Caco-2 (cell line): ENCODE results near the gene MEF2D. TPM values are rescaled to one million over a fixed set of nuclear protein-coding genes. Genes with fewer than 3 reads are reported as not detected.

Experiments
- BruUV-seq: library from RNA; stranded (reverse); fragments of 400-500 nt; replicated peaks from 2 replicates; lab custom pipeline; 2021; lab: Mats Ljungman, UMichigan
- CTCF ChIA-PET: fragments of 300-600 bp; sonication (Branson Sonifier 250); formaldehyde crosslinking; loops from one replicate; lab custom pipeline; 2022; ENCODE audit warnings: antibody characterized with exemption; lab: Charles Lee
- POLR2A ChIA-PET: fragments of 300-600 bp; sonication (Branson Sonifier 250); formaldehyde crosslinking; loops from one replicate; lab custom pipeline; 2022; ENCODE audit warnings: antibody characterized with exemption; lab: Charles Lee
- DNase-seq, 2 experiments: peaks; one replicate each; pipeline versions ENCODE4 v3.0.0 to v3.0.0-alpha.2; 2020 to 2022
- H3K27me3 ChIP-seq: replicated peaks from 2 replicates; pipeline ENCODE4 v1.6.0; 2011; ENCODE audit warnings: low read length; ENCODE audit not compliant: control insufficient read depth, insufficient read depth
- H3K36me3 ChIP-seq: 2 replicates; pipeline ENCODE4 v1.5.1; 2011; ENCODE audit warnings: low read length; ENCODE audit not compliant: control insufficient read depth, insufficient read depth
- H3K4me1 ChIP-seq: fragments of 250-450 bp; sonication (Bioruptor Pico); 2 replicates; pipeline ENCODE4 v1.5.1; 2020; ENCODE audit warnings: mild to moderate bottlenecking
- H3K4me3 ChIP-seq: 2 replicates; pipeline ENCODE4 v1.5.1; 2011; ENCODE audit warnings: low read depth, mild to moderate bottlenecking, control low read depth, low read length
- H3K9me3 ChIP-seq: fragments of 250-450 bp; sonication (Bioruptor Pico); 2 replicates; pipeline ENCODE4 v1.5.1; 2020; ENCODE audit warnings: mild to moderate bottlenecking, moderate library complexity
- H3K27ac Mint-ChIP-seq: one replicate; pipeline ENCODE4 v1.8.0; 2022; ENCODE audit warnings: mixed read lengths; ENCODE audit not compliant: unreplicated experiment
- H3K27me3 Mint-ChIP-seq: one replicate; pipeline ENCODE4 v1.8.0; 2022; ENCODE audit warnings: mixed read lengths; ENCODE audit not compliant: insufficient read depth, unreplicated experiment
- H3K36me3 Mint-ChIP-seq: one replicate; pipeline ENCODE4 v1.8.0; 2022; ENCODE audit warnings: mild to moderate bottlenecking, mixed read lengths; ENCODE audit not compliant: insufficient read depth, unreplicated experiment
- H3K4me1 Mint-ChIP-seq: one replicate; pipeline ENCODE4 v1.8.0; 2022; ENCODE audit warnings: low read depth, mixed read lengths; ENCODE audit not compliant: unreplicated experiment
- H3K4me3 Mint-ChIP-seq: one replicate; pipeline ENCODE4 v1.8.0; 2022; ENCODE audit warnings: mild to moderate bottlenecking, moderate library complexity, mixed read lengths; ENCODE audit not compliant: unreplicated experiment
- H3K9me3 Mint-ChIP-seq: one replicate; pipeline ENCODE4 v1.8.0; 2022; ENCODE audit warnings: mixed read lengths; ENCODE audit not compliant: unreplicated experiment
- CTCF ChIP-seq, 2 experiments: fragments of 200-600 bp in 1 of 2; IDR thresholded peaks; 1 replicate in 1 of 2; 2 replicates in 1 of 2; pipeline versions ENCODE4 v1.5.1 to v1.8.0; 2011 to 2022; ENCODE audit warnings: antibody characterized with exemption in 1 of 2, control low read depth in 1 of 2, inconsistent platforms in 1 of 2, low read depth in 1 of 2, low read length in 1 of 2, mild to moderate bottlenecking in 1 of 2, moderate library complexity in 1 of 2; ENCODE audit not compliant: insufficient read depth in 1 of 2, severe bottlenecking in 1 of 2, unreplicated experiment in 1 of 2
- intact Hi-C: fragments of 100-400 bp; cut with micrococcal nuclease; formaldehyde crosslinking; loops from one replicate; pipeline ENCODE4 v1.10.0; 2022; ENCODE audit not compliant: unreplicated experiment
- total RNA-seq: library from RNA; stranded (reverse); gene quantifications from 2 replicates; pipeline ENCODE4 v1.2.3, GENCODE V29; 2022

Gene MEF2D
- total RNA-seq, 1 experiment from 2014 or later = 18.6 TPM

GRCh38 chr1:156522443-156522970, 21.9 kb upstream of the MEF2D start:
- Mint-ChIP-seq H3K36me3 (peaks cover 22% of the 10 kb centered on the region), H3K4me1 (no peaks in the 10 kb centered on the region), H3K9me3 (no peaks in the 10 kb centered on the region), H3K27me3 (no peaks in the 10 kb centered on the region), H3K4me3 (no peak overlapping the region), H3K27ac (no peak overlapping the region)
- ChIA-PET CTCF (no interaction called here), POLR2A (no interaction called here)
- DNase-seq = no peak
- Histone ChIP-seq H3K27me3 (no peaks in the 10 kb centered on the region), H3K4me1 (no peaks in the 10 kb centered on the region), H3K36me3 (no peaks in the 10 kb centered on the region; the same call in 1 of the 2 replicates), H3K4me3 (no peak overlapping the region), H3K9me3 (no peaks in the 10 kb centered on the region)
- intact Hi-C loops = no loop called here
- no peak for TF ChIP-seq CTCF (IDR thresholded peaks at IDR 0.05; ENCODE audit: insufficient read depth in 1 of 2, low read depth in 1 of 2, low read length in 1 of 2, severe bottlenecking in 1 of 2, unreplicated experiment in 1 of 2)
- no TSS peak for BruUV-seq

DNA sequence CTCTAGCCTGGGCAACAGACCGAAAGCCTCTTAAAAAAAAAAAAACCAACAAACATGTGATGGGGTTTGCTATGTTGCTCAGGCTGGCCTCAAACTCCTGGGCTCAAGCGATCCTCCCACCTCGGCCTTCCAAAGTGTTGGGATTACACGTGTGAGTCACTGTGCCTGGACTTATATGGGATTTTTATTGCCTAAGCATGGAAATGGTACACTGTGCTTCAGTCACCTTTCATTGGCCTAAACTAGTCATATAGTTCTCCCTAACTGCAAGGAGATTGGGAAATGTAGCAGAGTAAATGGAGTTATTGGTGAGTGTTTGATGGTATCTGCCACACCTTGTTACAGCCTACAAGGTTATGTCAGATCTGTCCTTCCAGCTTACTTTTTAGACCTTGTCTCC, 17.2 kb upstream of the MEF2D start:
- H3K36me3 Mint-ChIP-seq = no peaks in the 10 kb centered on the region
- intact Hi-C loops = no loop called here

GRCh38 chr1:156516821-156517220, 16.2 kb upstream of the MEF2D start:
- ChIA-PET POLR2A (interaction anchor here (0.6 kb wide), 1 partner anchor 60 kb away, joined by 3 read pairs; no protein-coding TSS in a partner anchor), CTCF (interaction anchor here (1.2 kb wide), 1 partner anchor 12 kb away, joined by 4 read pairs; no protein-coding TSS in a partner anchor)
- Histone ChIP-seq H3K4me1 (no peaks in the 10 kb centered on the region), H3K4me3 (no peak overlapping the region), H3K36me3 (no peaks in the 10 kb centered on the region), H3K27me3 (no peaks in the 10 kb centered on the region), H3K9me3 (no peaks in the 10 kb centered on the region)
- no peaks in the 10 kb centered on the region for H3K9me3 Mint-ChIP-seq
- no peak overlapping the region for H3K27ac Mint-ChIP-seq
- no TSS peak for BruUV-seq
- no peaks in the 10 kb centered on the region for H3K4me1 Mint-ChIP-seq
- no peaks in the 10 kb centered on the region for H3K27me3 Mint-ChIP-seq
- no peak for DNase-seq
- no peak for TF ChIP-seq CTCF (IDR thresholded peaks at IDR 0.05; ENCODE audit: insufficient read depth in 1 of 2, low read depth in 1 of 2, low read length in 1 of 2, severe bottlenecking in 1 of 2, unreplicated experiment in 1 of 2)
- H3K36me3 Mint-ChIP-seq = no peaks in the 10 kb centered on the region
- H3K4me3 Mint-ChIP-seq = no peak overlapping the region
- intact Hi-C loops = no loop called here

More for the DNA sequence above, 17.2 kb upstream of the MEF2D start:
- Histone ChIP-seq H3K27me3 (no peaks in the 10 kb centered on the region), H3K36me3 (no peaks in the 10 kb centered on the region), H3K4me1 (no peaks in the 10 kb centered on the region), H3K9me3 (no peaks in the 10 kb centered on the region), H3K4me3 (no peak overlapping the region)
- no TSS peak for BruUV-seq
- no peak for TF ChIP-seq CTCF (IDR thresholded peaks at IDR 0.05; ENCODE audit: insufficient read depth in 1 of 2, low read depth in 1 of 2, low read length in 1 of 2, severe bottlenecking in 1 of 2, unreplicated experiment in 1 of 2)
- no peaks in the 10 kb centered on the region for H3K4me1 Mint-ChIP-seq
- no peak overlapping the region for H3K27ac Mint-ChIP-seq
- no peak for DNase-seq
- CTCF ChIA-PET = no interaction called here
- no peak overlapping the region for H3K4me3 Mint-ChIP-seq
- no peaks in the 10 kb centered on the region for H3K27me3 Mint-ChIP-seq
- no peaks in the 10 kb centered on the region for H3K9me3 Mint-ChIP-seq
- POLR2A ChIA-PET = no interaction called here
